CD4-positive, alpha-beta T cell treated with Interleukin-2 at 100 ng/mL for 4 hours (primary cell): ENCODE data around the gene MTMR10.

Experiments
- DNase-seq: peaks from one replicate; pipeline ENCODE4 v3.0.0-alpha.2; 2020; ENCODE audit warnings: low spot score

Gene MTMR10

DNA sequence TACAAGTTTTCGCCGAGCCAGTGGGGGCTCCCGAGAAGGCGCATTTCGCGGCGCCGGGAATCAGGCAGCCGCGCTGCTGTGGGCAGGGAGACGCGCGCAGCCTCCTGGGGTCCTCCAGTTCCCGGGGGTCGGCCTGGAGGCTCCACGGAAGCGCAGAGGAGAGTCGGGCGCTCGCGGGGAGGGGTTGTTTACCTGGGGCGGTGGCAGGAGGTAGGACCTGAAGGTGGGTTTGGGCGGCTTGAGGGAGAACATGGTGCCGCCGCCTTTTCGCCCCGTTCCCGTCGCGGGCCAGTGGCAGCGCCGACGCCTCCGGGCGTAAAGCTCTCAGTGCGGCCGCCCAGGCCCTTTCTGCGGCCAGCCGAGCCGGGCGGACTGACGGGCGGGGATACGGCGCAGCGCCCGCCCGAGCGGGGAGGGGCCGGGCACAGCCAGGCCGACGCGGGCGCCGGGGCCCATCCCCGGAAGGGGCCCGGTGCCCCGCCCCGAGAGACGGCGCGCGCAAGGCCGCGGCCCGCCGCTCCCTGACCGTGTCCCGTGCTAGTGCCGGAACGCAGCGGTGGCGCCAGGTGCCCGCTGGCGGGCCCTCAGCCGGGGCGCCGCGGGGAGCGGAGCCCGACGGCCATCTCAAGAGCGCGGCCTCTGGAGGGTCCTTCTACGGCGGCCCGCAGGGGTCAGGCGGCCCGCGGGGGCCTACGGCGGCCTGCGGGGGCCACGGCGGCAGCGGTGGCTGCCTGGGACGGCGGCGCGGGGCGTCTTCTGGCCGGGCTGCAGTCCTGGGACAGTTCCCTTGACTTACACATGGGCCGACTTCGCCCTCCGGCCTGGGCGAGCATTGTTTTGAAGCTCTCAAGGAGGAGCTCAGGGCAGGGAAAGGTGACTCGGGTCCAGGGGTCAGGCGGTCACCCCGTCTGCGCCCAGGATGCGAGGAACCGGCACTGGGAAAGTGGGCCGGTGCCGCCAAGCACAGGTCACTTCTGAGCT is at the start of gene MTMR10:
Gene MTMR10 (minus strand): TSS at position 374 of the 981 bp plus-strand sequence. CDS start 122 bp downstream, at position 252.
- peak; percentile 66 for DNase-seq

DNA sequence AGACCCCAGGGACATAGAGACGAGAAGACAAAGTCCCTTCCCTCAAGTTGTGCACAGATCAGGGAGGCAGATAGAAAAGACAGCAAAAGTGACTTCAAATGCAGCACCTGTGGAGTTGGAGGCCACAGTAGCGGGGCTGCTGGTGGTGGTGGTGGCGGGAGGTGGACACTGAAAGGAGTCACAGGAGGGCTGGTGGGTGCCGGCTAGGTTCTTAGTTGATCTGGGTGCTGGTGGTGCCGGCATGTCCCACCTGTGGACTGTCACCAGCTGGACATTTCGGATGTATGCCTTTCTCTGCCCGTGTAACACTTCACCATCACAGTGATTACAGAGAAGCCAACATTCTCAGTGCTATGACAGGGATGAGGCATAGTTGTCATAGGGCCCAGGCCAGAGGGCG is 49.2 kb upstream of the MTMR10 start:
- no peak for DNase-seq

DNA sequence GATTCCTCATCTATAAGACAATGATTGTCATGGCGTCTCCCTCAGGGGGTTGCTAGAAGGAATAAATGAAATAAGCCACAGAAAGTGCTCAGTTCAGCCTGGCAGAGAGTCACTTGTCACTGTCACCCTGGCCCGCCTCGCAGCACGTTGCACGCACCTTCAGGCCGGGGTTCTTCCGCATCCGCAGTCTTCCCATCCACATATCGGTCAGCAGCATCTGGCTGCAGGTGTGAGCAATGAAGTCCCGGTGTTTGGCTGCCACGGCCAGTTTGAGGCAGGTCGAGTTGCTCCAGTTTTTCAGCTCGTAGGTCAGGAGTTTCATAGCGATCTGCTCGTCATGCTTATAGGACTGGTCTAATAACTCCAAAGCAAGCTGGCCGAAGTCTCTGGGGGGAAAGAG is 48.5 kb upstream of the MTMR10 start:
- no peak for DNase-seq

DNA sequence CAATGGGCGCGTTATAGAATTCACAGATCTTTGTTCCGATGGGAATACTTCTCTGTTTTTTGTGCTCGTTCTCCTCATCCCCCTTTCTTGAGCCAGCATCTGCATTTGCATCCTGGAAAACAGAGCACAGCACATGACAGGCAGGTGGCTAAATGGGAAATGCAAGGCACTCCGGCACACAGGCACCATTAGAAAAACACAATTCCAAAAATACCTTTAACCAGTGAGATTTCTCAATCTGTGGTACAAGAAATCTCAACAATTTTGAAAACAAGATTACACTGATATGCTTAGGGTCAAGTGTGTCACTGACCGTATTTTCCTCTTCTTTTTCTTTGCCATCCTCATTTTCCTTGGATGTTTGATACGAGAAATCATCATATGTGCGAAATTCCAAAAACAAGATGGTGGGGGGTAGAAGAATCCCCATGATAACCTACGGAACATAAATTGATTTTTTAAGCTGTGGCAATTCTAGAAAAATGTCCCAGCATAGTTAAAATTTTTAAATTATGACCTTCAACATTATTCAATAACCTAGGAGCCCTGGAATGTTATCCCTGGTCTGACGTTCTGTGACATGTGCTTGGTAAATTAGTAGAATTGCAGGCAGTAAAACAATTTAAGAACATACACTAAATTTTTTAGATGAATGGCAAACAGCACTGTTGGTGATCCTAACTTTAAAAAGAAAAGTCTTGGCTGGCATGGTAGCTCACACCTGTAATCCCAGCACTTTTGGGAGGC is 46.5 kb upstream of the MTMR10 start:
- no peak for DNase-seq

- DNase-seq = no peak
Observed at GRCh38 chr15:31036783-31037182, 45.4 kb upstream of the MTMR10 start.

DNA sequence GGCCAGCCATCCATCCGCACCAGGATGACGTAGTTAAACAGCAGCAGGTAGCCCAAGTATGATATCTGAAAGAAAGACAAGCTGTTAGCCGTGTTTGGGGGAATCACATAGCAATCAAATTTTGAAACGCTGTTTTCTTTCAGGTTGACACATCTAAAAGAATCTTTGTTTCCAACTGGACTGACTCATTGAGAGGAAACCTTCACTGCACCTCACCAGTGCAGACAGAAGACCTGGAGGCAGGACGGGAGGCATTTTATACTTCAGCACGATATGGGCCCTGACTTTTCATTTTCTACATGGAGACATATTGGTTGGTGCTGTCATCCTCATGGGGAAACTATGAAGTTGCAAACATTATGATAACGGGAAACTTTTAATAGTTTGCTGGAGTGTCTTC is 44.2 kb upstream of the MTMR10 start:
- no peak for DNase-seq

GRCh38 chr15:31034152-31034551 is 42.7 kb upstream of the MTMR10 start:
- no peak for DNase-seq

DNA sequence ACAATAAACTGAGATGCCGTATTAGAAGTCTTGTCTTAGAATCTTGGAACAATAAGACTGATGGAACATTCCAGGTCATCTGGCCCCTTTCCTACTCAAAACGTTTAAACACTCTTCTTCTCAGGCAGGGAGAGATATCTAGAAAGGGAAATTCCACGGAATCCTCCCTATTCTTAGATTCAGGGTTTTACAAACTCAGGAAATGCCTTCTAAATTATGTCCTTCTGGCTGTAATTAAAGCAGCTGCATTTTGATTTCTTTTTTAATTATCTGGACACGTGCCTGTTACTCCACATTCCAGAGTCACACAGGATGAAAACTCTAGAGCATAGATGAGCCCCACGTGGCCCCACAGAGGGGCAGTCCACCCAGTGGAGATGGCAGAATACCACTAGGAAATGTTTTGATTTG is 41.5 kb upstream of the MTMR10 start:
- no peak for DNase-seq

DNA sequence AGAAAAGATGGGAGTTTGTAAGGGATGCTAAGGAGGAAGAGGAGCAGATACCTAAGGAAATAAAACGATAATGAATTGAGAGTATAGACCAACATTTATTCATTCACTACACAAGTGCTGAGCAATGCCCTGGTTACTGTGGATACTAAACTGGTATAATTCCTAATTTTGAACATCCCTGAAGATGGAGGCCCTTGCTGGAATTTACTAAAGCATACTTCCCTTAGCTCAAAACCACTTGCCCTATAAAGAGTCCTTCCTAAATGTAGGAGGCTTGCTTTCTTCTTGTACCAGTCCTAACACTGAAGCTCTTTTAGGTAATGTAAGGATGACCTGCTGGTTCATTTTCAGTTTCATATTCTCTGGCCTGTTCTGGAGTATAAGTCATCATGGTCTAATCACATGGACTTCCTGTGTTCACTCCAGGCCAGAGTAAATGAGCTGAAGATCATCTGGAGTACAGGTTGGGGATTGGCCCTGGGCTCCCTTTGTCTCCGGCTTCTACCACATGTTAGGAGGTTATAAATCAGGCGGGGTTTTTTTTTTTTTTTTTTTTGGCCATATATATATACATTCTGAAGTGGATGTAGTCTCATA is 40.1 kb upstream of the MTMR10 start:
- DNase-seq = no peak

GRCh38 chr15:31027910-31028578 is 36.6 kb upstream of the MTMR10 start:
- DNase-seq = no peak

DNA sequence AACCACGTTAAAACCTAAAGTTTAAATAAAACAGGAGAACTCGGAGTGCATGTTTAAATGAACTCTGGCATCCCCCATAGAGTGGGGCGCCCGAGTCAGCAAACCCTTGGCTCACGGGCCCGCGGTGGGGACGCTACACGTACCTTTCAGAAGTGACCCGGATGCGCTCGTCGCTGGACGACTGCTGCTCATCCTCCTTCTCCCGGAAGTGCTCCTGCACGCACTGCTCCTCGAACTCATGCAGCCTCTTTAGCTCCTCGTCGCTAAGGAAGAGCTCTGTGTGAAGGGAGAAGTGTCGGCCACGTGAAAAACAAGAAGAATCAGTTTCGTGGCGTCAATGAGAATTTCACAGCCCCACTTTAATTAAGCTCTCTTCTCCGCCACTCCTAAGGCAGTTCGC is 34.6 kb upstream of the MTMR10 start:
- DNase-seq = no peak

DNA sequence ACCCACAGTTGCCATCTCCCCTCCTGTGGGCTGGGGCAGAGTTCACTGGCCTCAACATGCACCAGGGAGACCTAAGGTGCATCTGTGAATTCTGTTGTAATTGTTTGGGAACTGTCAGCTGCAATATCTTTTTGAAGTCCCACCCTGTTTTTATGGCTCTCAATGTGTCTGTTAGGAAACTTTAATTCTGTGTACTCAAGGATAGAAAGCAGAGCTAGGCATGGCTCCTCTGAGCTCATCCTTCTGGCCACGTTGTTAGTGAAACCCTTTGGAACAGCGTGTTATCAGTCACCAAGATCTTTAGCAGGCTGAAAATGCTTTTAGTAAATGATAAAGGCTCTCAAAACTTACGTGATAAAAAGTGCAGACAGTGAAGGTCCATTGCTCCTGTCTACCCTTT is 33.6 kb upstream of the MTMR10 start:
- DNase-seq = no peak

DNA sequence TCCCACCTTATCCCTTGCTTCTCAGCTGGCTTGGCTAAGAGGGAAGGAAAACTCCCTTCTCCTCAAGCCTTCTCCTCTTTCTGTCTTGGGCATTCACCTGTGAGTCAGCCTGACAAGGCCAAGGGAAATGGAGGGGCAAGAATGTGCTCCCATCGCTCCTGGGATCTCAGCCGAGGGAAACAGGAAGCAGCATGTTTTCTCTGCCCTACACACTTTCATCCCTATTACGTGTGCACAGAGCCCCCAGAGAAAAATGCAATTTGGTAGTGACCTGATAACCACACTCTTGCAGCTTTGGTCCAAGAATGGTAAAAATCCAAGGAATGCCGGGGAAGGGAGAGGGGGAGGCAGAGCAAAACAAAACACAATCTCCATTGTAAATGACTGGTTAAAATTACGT is 32.9 kb upstream of the MTMR10 start:
- DNase-seq = no peak

GRCh38 chr15:31023841-31024240 is 32.4 kb upstream of the MTMR10 start:
- no peak for DNase-seq

DNA sequence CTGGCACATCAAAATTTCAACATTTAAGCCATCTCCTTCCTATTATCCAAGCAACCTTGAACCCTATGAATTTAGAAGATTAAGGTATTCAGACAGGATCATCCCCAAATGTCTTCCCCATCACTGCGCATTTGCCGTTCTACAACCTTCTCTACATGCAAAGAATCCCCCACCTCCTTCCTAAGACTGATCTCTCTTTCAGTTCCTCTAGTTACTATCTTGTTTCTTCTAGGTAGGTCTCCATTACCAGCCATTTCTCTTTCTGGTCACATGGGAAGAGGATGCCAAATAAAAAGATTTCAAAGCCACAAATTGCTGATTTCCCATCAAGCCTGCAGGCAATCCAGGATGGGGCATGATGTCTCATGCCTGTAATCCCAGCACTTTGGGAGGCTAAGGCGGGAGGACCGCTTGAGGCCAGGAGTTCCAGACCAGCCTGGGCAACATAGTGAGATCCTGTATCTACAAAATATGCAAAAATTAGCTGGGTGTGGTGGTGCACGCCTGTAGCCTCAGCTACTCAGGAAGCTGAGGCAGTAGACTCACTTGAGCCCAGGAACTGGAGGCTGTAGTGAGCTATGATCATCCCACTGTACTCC is 29.7 kb upstream of the MTMR10 start:
- no peak for DNase-seq

DNA sequence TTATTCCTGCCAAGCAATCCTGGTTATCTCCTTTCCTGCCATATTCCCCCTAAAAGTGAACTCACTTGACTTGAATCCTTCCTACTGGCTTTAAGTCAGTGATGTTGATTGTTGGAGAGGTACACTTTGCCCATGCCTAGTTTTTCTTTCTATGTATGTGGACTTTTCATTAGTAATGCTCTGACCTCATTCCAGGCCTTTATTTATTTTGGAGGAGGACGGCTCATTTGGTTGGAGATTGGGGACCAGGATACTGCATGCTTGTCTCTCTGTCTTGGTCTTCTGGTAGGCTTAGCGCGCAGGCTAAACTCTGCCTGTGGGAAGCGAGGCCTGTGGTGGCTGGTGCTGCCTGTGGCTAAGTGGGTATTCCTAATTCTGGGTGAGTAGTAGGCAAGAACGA is 29.1 kb upstream of the MTMR10 start:
- no peak for DNase-seq

GRCh38 chr15:31019986-31020385 is 28.6 kb upstream of the MTMR10 start:
- DNase-seq = no peak

DNA sequence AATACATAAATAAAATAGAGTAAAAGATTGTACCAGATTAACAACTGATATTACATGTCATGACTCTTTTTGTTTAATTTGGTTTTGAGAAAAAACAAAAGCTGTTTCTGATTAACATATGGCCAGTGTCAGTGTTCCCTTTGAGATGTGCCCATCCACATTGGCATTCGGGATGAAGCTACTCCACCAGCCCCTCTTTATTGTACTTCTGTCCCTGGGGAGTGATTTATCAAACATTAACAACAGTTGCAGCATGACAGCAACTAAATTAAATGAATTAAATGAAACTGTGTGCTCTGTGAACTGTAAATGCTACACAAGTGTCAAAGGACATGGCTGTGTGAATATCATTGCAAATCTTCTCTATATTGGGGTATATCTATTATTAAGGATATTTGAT is 25.9 kb upstream of the MTMR10 start:
- DNase-seq = no peak

DNA sequence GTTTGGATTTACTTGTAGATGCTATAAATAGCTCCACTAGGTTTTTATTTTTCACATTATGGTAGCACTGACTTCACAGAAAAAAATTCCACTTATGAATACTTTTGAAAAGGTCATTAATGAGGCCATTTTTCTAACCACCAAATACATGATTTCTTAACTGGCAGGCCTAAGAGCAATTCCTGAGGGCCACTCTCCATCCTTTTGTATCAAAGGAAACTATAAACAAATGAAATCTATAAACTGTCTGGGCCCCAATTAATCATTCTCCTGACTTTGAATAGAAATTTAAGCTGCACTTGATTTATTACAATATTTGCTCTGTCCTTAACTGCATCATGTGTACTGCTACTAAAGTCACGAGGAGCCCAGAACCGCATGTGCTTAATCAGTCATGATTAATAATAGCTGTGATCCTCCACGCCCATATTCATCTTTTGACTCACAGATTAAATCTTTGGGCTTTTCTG is 25.1 kb upstream of the MTMR10 start:
- DNase-seq = no peak

DNA sequence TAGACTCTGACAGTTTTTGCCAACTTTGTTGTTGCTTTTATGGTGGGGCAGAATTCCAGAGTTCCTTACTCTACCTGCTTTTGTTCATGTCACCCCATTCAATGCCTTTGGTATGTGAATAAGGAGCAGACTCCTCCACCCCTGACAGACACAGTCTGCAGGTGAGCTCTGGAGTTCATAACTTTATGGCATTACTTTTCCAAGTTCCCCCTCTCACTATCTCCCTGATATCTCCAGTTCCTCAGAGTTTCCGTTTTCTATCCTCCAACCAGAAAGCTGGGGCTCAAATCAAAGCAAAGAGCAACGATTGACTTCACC is 23.1 kb upstream of the MTMR10 start:
- no peak for DNase-seq

- no peak for DNase-seq
Observed at GRCh38 chr15:31013863-31014607, 22.6 kb upstream of the MTMR10 start.
